ENCODE results near the gene C2CD4C. TPM values are rescaled to one million over a fixed set of nuclear protein-coding genes. Genes with fewer than 3 reads are reported as not detected.

Gene C2CD4C
- total and polyA plus RNA-seq, 4 donors: 8.7 to 32.6 (median 20.1) TPM

DNA sequence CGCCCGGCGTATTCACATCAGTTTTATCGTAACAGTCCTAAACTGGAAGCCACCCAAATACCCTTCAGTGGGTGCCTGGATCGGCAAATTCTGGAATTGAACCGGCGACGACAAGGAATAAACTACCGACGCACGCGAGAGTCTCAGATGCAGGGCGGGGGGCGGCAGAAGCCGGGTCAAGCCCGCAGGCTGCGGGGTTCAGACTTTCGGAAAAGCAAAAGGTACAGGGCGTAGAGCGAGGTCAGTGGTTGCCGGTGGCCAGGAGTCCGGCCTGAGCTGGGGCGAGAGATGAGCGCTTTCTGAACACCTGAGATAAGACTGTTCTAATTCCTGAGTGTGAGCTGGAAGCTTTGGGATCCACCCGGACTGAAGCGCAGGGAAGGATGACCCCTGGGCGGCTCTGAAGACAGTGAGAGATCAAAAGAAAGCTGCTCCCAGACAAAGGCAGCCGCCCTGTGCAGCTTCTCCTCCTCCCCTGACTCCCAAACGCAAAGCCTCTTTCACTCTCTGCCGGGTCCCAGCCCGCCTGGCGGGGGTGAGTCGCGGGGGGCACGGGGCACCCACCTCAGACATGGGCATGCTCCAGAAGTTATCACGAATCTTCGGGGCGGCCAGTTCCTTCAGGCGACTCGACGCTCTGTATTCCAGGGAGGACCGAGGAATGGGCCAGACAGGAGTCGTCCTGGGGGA is 38.2 kb downstream of the C2CD4C start:
- no peak overlapping the region for H3K4me3 ChIP-seq (ENCODE audit: low read depth, low read length)
- no peaks in the 10 kb centered on the region for H3K9me3 ChIP-seq (ENCODE audit: control insufficient read depth, insufficient read depth, low read length)
- peaks cover 7% of the 10 kb centered on the region for H3K27me3 ChIP-seq (ENCODE audit: control insufficient read depth, insufficient read depth, low read length)
- no peak overlapping the region for H3K27ac ChIP-seq (ENCODE audit: low read depth, low read length)
- H3K4me1 ChIP-seq (ENCODE audit: control insufficient read depth, insufficient read depth, low read length): peaks cover 20% of the 10 kb centered on the region
- peaks cover 3% of the 10 kb centered on the region for H3K36me3 ChIP-seq (ENCODE audit: control insufficient read depth, insufficient read depth, low read length)
- 88% methylated on average over 35 of the region's 43 CpGs for WGBS (ENCODE audit: insufficient coverage)
- DNase-seq (ENCODE audit: low read depth in 4 of 6, low spot score in 6 of 6): no peak

DNA sequence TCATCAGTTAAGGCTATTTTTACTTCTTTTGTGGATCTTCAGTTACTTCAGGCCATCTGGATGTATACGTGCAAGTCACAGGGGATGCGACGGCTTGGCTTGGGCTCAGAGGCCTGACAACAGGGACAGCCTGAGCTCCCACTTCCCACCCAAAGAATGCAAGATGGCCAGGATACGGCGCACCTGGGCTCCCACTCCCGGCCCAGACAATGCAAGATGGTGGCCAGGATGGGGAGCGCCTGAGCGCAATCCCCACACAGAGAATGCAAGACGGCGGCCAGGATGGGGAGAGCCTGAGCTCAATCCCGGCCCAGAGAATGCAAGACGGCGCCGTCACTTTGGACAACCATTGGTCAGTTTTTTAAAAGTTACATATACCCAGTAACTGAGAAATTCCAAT is 39.1 kb downstream of the C2CD4C start:
- no peak for DNase-seq (ENCODE audit: low read depth in 4 of 6, low spot score in 6 of 6)
- no peak overlapping the region for H3K4me3 ChIP-seq (ENCODE audit: low read depth, low read length)
- H3K27ac ChIP-seq (ENCODE audit: low read depth, low read length): no peak overlapping the region
- H3K27me3 ChIP-seq (ENCODE audit: control insufficient read depth, insufficient read depth, low read length): peaks cover 3% of the 10 kb centered on the region
- no peaks in the 10 kb centered on the region for H3K9me3 ChIP-seq (ENCODE audit: control insufficient read depth, insufficient read depth, low read length)
- peaks cover 20% of the 10 kb centered on the region for H3K4me1 ChIP-seq (ENCODE audit: control insufficient read depth, insufficient read depth, low read length)
- 97% methylated on average over 10 of the region's 14 CpGs for WGBS (ENCODE audit: insufficient coverage)
- H3K36me3 ChIP-seq (ENCODE audit: control insufficient read depth, insufficient read depth, low read length): peaks cover 3% of the 10 kb centered on the region

DNA sequence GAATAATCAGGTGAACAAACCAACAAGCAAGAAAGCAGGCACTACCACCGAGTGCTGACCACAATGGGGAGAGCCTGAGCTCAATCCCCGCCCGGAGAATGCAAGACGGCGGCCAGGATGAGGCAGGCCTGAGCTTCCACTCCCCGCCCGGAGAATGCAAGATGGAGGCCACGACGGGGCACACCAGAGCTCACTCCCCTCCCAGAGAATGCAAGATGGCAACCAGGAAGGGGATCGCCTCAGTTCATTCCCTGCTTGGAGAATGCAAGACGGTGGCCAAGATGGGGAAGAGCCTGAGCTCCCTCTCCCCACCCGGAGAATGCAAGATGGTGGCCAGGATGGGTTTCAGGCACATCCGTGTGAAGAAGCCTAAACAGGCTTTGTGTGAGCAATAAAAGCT is 39.7 kb downstream of the C2CD4C start:
- Histone ChIP-seq H3K4me3 (ENCODE audit: low read depth, low read length) (no peak overlapping the region), H3K36me3 (ENCODE audit: control insufficient read depth, insufficient read depth, low read length) (peaks cover 3% of the 10 kb centered on the region), H3K27me3 (ENCODE audit: control insufficient read depth, insufficient read depth, low read length) (peaks cover 3% of the 10 kb centered on the region), H3K27ac (ENCODE audit: low read depth, low read length) (no peak overlapping the region), H3K4me1 (ENCODE audit: control insufficient read depth, insufficient read depth, low read length) (peaks cover 20% of the 10 kb centered on the region), H3K9me3 (ENCODE audit: control insufficient read depth, insufficient read depth, low read length) (no peaks in the 10 kb centered on the region)
- 86% methylated on average over 11 of the region's 13 CpGs for WGBS (ENCODE audit: insufficient coverage)
- no peak for DNase-seq (ENCODE audit: low read depth in 4 of 6, low spot score in 6 of 6)

DNA sequence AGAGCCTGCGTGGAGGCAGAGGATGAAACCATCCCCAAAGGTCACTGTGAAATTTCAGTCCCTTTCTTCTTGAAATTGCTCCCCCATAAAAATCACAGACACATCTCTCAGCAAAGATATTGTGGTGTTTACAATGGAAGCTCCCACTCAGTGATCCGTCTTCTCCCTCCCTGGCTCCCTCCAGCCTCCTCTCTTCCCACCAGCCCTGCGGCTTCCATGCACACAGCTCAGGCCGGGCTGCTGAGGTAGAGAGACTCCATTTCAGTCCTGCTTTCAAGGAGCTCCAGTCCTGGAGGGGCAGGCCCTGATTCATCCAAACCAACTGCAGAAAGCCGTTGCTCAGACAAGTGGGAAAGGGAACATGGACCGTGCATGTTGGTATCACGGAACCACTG is 40.3 kb downstream of the C2CD4C start:
- Histone ChIP-seq H3K27me3 (ENCODE audit: control insufficient read depth, insufficient read depth, low read length) (no peaks in the 10 kb centered on the region), H3K27ac (ENCODE audit: low read depth, low read length) (no peak overlapping the region), H3K36me3 (ENCODE audit: control insufficient read depth, insufficient read depth, low read length) (no peaks in the 10 kb centered on the region), H3K4me1 (ENCODE audit: control insufficient read depth, insufficient read depth, low read length) (peaks cover 17% of the 10 kb centered on the region), H3K4me3 (ENCODE audit: low read depth, low read length) (no peak overlapping the region), H3K9me3 (ENCODE audit: control insufficient read depth, insufficient read depth, low read length) (no peaks in the 10 kb centered on the region)
- WGBS (ENCODE audit: insufficient coverage): 78% methylated on average over 6 of the region's 7 CpGs
- DNase-seq (ENCODE audit: low read depth in 4 of 6, low spot score in 6 of 6): no peak

DNA sequence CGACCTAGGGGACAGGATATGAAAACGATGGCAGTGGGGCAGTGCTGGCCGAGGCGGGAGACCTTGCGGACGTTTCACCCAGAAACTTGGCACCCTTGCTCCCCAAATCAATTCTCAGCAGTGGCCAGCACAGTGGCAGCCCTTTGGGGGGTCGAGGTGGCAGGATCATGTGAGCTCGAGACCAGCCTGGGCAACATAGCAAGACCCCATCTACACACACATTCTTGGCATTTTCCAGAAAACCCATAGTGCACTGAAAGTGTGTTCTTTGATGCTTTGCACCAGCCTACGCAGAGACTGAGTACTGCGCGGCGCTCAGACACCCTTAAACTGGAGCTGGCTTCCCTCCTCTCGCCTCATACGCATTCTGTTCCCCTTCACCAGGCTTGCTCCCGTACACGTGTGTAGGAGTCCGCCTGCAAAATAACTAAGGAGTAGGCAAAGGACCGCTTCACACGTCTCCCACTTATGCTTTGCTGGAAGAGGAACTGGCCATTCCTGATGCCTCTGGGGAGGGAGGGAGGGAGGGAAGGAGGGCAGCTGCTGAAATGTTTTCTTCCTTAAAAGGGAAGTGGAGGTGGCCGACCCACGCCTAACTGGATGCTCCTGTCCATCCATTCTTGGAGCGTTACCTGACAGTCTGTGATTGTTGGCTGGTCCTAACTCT is 40.9 kb downstream of the C2CD4C start:
- no peak for DNase-seq (ENCODE audit: low read depth in 4 of 6, low spot score in 6 of 6)
- Histone ChIP-seq H3K4me1 (ENCODE audit: control insufficient read depth, insufficient read depth, low read length) (peaks cover 14% of the 10 kb centered on the region), H3K27ac (ENCODE audit: low read depth, low read length) (no peak overlapping the region), H3K9me3 (ENCODE audit: control insufficient read depth, insufficient read depth, low read length) (no peaks in the 10 kb centered on the region), H3K27me3 (ENCODE audit: control insufficient read depth, insufficient read depth, low read length) (no peaks in the 10 kb centered on the region), H3K36me3 (ENCODE audit: control insufficient read depth, insufficient read depth, low read length) (no peaks in the 10 kb centered on the region), H3K4me3 (ENCODE audit: low read depth, low read length) (no peak overlapping the region)
- WGBS (ENCODE audit: insufficient coverage): 84% methylated on average over 16 of the region's 22 CpGs

DNA sequence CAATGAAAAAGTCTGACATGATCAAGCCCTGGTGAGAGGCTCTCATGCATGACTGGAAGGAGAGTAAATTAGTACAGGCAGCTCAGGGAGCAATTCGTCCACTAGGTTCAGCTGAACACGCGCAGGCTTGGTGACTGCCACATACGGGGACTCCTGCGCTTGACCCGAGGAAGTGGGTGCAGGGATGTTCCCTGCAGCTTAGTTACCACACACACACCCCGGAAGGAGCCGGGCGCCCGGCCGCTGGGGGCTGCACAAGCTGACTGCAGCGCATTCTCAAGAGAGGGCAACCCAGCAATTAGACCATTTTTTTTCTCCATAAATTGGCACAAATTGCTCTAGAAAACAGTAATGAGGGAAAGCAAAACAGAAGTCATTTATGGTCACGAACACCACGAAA is 41.4 kb downstream of the C2CD4C start:
- WGBS (ENCODE audit: insufficient coverage): 76% methylated on average over 10 of the region's 14 CpGs
- H3K9me3 ChIP-seq (ENCODE audit: control insufficient read depth, insufficient read depth, low read length): no peaks in the 10 kb centered on the region
- DNase-seq (ENCODE audit: low read depth in 4 of 6, low spot score in 6 of 6): no peak
- H3K4me1 ChIP-seq (ENCODE audit: control insufficient read depth, insufficient read depth, low read length): peaks cover 10% of the 10 kb centered on the region
- H3K4me3 ChIP-seq (ENCODE audit: low read depth, low read length): no peak overlapping the region
- no peak overlapping the region for H3K27ac ChIP-seq (ENCODE audit: low read depth, low read length)
- no peaks in the 10 kb centered on the region for H3K36me3 ChIP-seq (ENCODE audit: control insufficient read depth, insufficient read depth, low read length)
- H3K27me3 ChIP-seq (ENCODE audit: control insufficient read depth, insufficient read depth, low read length): no peaks in the 10 kb centered on the region

DNA sequence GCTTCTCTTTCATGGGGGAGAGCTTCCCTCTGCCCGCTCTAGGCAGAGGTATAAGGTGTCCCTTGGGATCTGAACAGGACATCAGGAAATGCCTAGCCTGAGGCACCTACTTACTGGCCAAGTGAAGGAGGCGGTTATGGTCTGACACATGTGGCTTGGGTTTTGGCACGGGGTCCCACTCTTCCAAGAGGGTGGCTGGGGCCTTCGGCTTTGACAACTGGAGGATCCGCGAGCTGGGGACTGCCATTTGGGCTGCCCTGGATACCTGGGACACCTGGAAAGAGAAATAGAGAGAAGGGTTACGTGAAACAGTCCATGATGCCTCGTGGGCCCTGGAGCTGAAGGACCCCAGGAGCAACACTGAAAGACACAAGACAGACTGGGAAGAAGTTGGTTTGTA is 42.0 kb downstream of the C2CD4C start:
- H3K27me3 ChIP-seq (ENCODE audit: control insufficient read depth, insufficient read depth, low read length): no peaks in the 10 kb centered on the region
- H3K4me1 ChIP-seq (ENCODE audit: control insufficient read depth, insufficient read depth, low read length): peaks cover 5% of the 10 kb centered on the region
- 88% methylated on average over 6 of the region's 8 CpGs for WGBS (ENCODE audit: insufficient coverage)
- no peak for DNase-seq (ENCODE audit: low read depth in 4 of 6, low spot score in 6 of 6)
- no peaks in the 10 kb centered on the region for H3K36me3 ChIP-seq (ENCODE audit: control insufficient read depth, insufficient read depth, low read length)
- no peak overlapping the region for H3K27ac ChIP-seq (ENCODE audit: low read depth, low read length)
- H3K4me3 ChIP-seq (ENCODE audit: low read depth, low read length): no peak overlapping the region
- H3K9me3 ChIP-seq (ENCODE audit: control insufficient read depth, insufficient read depth, low read length): no peaks in the 10 kb centered on the region

DNA sequence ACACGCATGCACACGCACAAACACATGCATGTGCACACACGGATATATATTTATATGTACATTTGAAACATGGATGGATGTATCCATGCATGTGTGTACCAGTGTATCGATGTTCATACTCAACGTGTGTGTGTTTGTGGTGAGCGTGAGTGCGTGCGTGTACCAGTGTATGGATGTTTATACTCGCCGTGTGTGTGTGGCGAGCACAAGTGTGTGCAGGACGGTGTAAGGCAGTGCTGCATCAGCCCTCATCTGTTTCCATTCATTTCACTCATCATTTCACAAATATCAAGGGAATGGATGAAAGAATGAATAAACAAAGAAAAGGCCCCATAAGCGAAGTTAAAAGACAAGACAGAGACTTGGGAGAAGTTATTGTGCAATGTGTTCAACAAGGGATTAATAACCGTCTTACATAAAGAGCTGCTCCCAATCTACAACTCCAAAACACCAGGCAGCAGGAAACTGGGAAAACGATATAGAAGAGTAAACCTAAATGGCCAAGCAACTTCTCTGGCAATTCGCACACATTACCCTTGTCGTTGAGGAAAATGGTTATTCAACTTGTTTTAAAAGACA is 42.7 kb downstream of the C2CD4C start:
- no peak for DNase-seq (ENCODE audit: low read depth in 4 of 6, low spot score in 6 of 6)
- 93% methylated on average over 7 of the region's 17 CpGs for WGBS (ENCODE audit: insufficient coverage)
- Histone ChIP-seq H3K4me1 (ENCODE audit: control insufficient read depth, insufficient read depth, low read length) (no peaks in the 10 kb centered on the region), H3K27me3 (ENCODE audit: control insufficient read depth, insufficient read depth, low read length) (no peaks in the 10 kb centered on the region), H3K9me3 (ENCODE audit: control insufficient read depth, insufficient read depth, low read length) (no peaks in the 10 kb centered on the region), H3K4me3 (ENCODE audit: low read depth, low read length) (no peak overlapping the region), H3K36me3 (ENCODE audit: control insufficient read depth, insufficient read depth, low read length) (no peaks in the 10 kb centered on the region), H3K27ac (ENCODE audit: low read depth, low read length) (no peak overlapping the region)

DNA sequence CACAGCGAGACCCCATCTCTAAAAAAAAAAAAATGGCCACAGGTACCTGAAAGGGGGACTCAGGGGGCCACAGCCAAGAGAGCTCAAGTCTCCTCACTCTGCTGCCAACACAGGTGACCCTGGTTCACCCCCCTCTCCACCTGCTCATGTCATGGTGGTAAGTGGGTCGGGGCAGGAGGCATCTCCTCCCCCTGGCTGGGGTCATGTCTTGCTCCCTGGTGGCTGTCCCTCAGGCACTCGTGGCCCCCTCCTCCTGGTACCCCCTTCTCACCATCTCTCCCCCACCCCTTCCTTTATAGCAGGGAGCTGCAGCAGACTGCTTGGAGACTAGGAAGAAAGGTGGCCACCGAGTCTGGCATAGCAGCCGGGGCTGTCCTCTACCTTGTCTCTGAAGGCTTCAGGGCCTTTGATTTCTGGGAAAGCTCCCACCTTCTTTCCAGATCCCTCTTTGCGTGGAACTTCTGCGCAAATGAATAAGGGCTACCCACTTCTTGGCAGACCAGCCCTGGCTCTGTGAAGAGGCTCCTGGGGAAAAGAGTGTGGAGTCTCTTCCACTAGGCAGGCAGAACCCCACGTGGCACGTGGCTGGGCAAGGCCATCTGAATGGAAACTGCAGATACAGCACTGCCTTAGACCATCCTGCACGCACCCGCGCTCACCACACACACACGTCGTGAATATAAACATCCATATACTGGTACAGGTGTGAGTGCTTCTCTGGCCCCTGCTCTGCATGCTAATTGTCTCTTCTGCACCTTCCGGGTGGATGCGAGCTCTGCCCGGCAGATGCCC is 44.3 kb downstream of the C2CD4C start:
- H3K27me3 ChIP-seq (ENCODE audit: control insufficient read depth, insufficient read depth, low read length): no peaks in the 10 kb centered on the region
- H3K9me3 ChIP-seq (ENCODE audit: control insufficient read depth, insufficient read depth, low read length): no peaks in the 10 kb centered on the region
- DNase-seq (ENCODE audit: low read depth in 4 of 6, low spot score in 6 of 6): peak in 1 of 6 donors; percentile 26
- H3K36me3 ChIP-seq (ENCODE audit: control insufficient read depth, insufficient read depth, low read length): no peaks in the 10 kb centered on the region
- 71% methylated on average over 13 of the region's 17 CpGs for WGBS (ENCODE audit: insufficient coverage)
- H3K27ac ChIP-seq (ENCODE audit: low read depth, low read length): no peak overlapping the region
- H3K4me1 ChIP-seq (ENCODE audit: control insufficient read depth, insufficient read depth, low read length): no peaks in the 10 kb centered on the region
- H3K4me3 ChIP-seq (ENCODE audit: low read depth, low read length): no peak overlapping the region
